NCI-H128 (cell line): ENCODE data around the gene CADPS2.

ENCODE experiments used
- DNase-seq: peaks from one replicate; lab custom pipeline; 2025; ENCODE audit not compliant: unreplicated experiment; lab: John Stamatoyannopoulos, UW

Gene CADPS2

GRCh38 chr7:122789156-122789555 is 97.1 kb downstream of the CADPS2 start:
- DNase-seq = no peak

- no peak for DNase-seq
Measured at GRCh38 chr7:122770686-122771335, 115.4 kb downstream of the CADPS2 start.

GRCh38 chr7:122768827-122769226 is 117.4 kb downstream of the CADPS2 start:
- DNase-seq = no peak

GRCh38 chr7:122767339-122767738 is 118.9 kb downstream of the CADPS2 start:
- DNase-seq = no peak

GRCh38 chr7:122766593-122766992 is 119.7 kb downstream of the CADPS2 start:
- no peak for DNase-seq

- no peak for DNase-seq
Measured at GRCh38 chr7:122764902-122765301, 121.4 kb downstream of the CADPS2 start.

- DNase-seq = no peak
Measured at GRCh38 chr7:122764020-122764419, 122.2 kb downstream of the CADPS2 start.

GRCh38 chr7:122762071-122762470 is 124.2 kb downstream of the CADPS2 start:
- DNase-seq = no peak

- no peak for DNase-seq
Measured at GRCh38 chr7:122758501-122758900, 127.8 kb downstream of the CADPS2 start.

GRCh38 chr7:122756860-122757259 is 129.4 kb downstream of the CADPS2 start:
- no peak for DNase-seq

GRCh38 chr7:122755696-122756095 is 130.6 kb downstream of the CADPS2 start:
- no peak for DNase-seq

- DNase-seq = no peak
Measured at GRCh38 chr7:122752583-122752982, 133.7 kb downstream of the CADPS2 start.

- DNase-seq = no peak
Measured at GRCh38 chr7:122750389-122750788, 135.9 kb downstream of the CADPS2 start.

- DNase-seq = no peak
Measured at GRCh38 chr7:122748195-122748594, 138.1 kb downstream of the CADPS2 start.

GRCh38 chr7:122746948-122747347 is 139.3 kb downstream of the CADPS2 start:
- no peak for DNase-seq

GRCh38 chr7:122743211-122743610 is 143.0 kb downstream of the CADPS2 start:
- no peak for DNase-seq

GRCh38 chr7:122738947-122739346 is 147.3 kb downstream of the CADPS2 start:
- no peak for DNase-seq

- no peak for DNase-seq
Measured at GRCh38 chr7:122736183-122736582, 150.1 kb downstream of the CADPS2 start.

GRCh38 chr7:122727759-122728158 is 158.5 kb downstream of the CADPS2 start:
- DNase-seq = no peak

- DNase-seq = no peak
Measured at GRCh38 chr7:122727354-122727753, 158.9 kb downstream of the CADPS2 start.

- no peak for DNase-seq
Measured at GRCh38 chr7:122726881-122727280, 159.4 kb downstream of the CADPS2 start.

- no peak for DNase-seq
Measured at GRCh38 chr7:122724366-122724765, 161.9 kb downstream of the CADPS2 start.

GRCh38 chr7:122719010-122719578 is 167.2 kb downstream of the CADPS2 start:
- no peak for DNase-seq
